Peyer's patch (tissue), 4 donors: ENCODE data around the gene HES7.

Source experiments
- POLR2A ChIP-seq, 2 donors: fragments of 450-650 bp; IDR thresholded peaks; one replicate each; pipeline ENCODE4 v1.5.1; 2017; ENCODE audit warnings: antibody characterized with exemption in 2 of 2, mild to moderate bottlenecking in 2 of 2, moderate library complexity in 2 of 2
- TF ChIP-seq, protein P1 (sequence below), 6 experiments: fragments of 450-650 bp in 4 of 6; fragments of 200-600 bp in 2 of 6; sonication (generic) in 1 of 6; IDR thresholded peaks; one replicate each; pipeline ENCODE4 v1.5.1; 2017 to 2019; ENCODE audit warnings: antibody characterized with exemption in 6 of 6, mild to moderate bottlenecking in 3 of 6, moderate library complexity in 1 of 6

GRCh38 chr17:8147141-8147804 lies 23.4 kb upstream of the HES7 start:
- TF ChIP-seq, protein P1, sequence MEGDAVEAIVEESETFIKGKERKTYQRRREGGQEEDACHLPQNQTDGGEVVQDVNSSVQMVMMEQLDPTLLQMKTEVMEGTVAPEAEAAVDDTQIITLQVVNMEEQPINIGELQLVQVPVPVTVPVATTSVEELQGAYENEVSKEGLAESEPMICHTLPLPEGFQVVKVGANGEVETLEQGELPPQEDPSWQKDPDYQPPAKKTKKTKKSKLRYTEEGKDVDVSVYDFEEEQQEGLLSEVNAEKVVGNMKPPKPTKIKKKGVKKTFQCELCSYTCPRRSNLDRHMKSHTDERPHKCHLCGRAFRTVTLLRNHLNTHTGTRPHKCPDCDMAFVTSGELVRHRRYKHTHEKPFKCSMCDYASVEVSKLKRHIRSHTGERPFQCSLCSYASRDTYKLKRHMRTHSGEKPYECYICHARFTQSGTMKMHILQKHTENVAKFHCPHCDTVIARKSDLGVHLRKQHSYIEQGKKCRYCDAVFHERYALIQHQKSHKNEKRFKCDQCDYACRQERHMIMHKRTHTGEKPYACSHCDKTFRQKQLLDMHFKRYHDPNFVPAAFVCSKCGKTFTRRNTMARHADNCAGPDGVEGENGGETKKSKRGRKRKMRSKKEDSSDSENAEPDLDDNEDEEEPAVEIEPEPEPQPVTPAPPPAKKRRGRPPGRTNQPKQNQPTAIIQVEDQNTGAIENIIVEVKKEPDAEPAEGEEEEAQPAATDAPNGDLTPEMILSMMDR (IDR thresholded peaks at IDR 0.05): no peak
- no peak for TF ChIP-seq POLR2A (IDR thresholded peaks at IDR 0.05)
